AML-193 (cell line): ENCODE measurements around the gene ARFIP1.
"Not testable (repeated sequence)": the region's sequence is repeated elsewhere in the genome, so short reads cannot be mapped to it uniquely, and the experiment has no call there.

Experiments used
- DNase-seq, 2 experiments: peaks; one replicate each; lab custom pipeline; 2025; lab: John Stamatoyannopoulos, UW

ARFIP1 gene

DNA sequence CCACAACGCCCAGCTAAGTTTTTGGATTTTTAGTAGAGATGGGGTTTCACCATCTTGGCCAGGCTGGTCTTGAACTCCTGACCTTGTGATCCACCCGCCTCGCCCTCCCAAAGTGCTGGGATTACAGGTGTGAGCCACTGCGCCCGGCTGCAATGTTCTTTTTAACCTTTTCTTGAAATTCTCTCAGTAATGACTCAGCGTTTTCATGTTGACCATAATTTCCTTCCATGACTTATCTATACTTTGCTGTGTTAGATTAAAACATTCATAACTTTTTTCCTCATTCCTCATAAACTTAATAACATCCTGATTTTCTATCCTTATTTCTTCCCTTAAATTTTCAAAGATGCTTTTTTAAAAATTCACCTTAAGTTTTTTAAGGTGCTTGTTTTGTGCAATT lies 118.4 kb downstream of the ARFIP1 start:
- not testable (repeated sequence) for DNase-seq

DNA sequence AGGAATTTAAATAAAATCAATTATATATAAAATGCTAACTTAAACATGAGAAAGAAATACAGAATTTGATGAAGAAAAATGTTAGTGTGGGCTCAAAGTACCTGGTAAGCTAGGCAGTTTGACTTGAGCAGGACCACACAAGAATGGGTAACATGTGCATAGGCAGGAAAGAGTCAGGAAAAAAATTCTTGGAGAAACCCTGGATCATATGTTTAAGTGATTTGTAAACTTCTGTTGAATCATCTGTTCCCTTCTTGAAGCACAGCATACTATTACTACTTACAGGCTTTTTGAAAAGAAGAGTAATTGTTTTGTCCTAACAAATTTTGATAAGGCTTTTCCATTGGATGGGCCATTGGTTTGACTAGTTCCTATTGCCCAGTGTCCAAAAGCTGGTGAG lies 118.9 kb downstream of the ARFIP1 start:
- no peak for DNase-seq

DNA sequence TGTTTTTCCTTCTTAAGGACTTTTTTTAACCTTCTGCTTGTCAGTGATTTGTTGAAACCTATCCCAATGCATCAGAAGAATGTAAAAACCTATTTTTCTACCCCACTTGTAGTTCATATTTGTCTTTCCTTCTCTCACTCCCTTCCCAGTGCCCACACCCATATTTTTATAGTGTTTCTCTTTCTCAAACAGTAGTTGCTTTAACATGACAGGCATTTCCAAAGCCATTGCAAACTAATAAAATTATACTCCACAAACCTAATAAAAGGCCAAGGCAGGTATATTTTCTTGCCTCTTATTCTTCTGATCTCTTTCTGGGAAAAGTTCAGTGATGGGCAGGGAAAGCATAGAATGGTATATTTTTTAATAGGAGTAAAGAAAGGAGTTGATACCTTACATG lies 120.6 kb downstream of the ARFIP1 start:
- no peak for DNase-seq

GRCh38 chr4:152901205-152901604 lies 121.5 kb downstream of the ARFIP1 start:
- DNase-seq = no peak

- DNase-seq = no peak
Measured at GRCh38 chr4:152903658-152904057, 123.9 kb downstream of the ARFIP1 start.

GRCh38 chr4:152909901-152910300 lies 130.1 kb downstream of the ARFIP1 start:
- DNase-seq = no peak

- no peak for DNase-seq
Measured at GRCh38 chr4:152910521-152910920, 130.8 kb downstream of the ARFIP1 start.

- DNase-seq = no peak
Measured at GRCh38 chr4:152917543-152918395, 138.0 kb downstream of the ARFIP1 start.

- DNase-seq = no peak
Measured at GRCh38 chr4:152919826-152920225, 140.1 kb downstream of the ARFIP1 start.

- no peak for DNase-seq
Measured at GRCh38 chr4:152920768-152921167, 141.0 kb downstream of the ARFIP1 start.

GRCh38 chr4:152921284-152921683 lies 141.5 kb downstream of the ARFIP1 start:
- no peak for DNase-seq

GRCh38 chr4:152925851-152926250 lies 146.1 kb downstream of the ARFIP1 start:
- DNase-seq = no peak

- DNase-seq = no peak
Measured at GRCh38 chr4:152926959-152927358, 147.2 kb downstream of the ARFIP1 start.

DNA sequence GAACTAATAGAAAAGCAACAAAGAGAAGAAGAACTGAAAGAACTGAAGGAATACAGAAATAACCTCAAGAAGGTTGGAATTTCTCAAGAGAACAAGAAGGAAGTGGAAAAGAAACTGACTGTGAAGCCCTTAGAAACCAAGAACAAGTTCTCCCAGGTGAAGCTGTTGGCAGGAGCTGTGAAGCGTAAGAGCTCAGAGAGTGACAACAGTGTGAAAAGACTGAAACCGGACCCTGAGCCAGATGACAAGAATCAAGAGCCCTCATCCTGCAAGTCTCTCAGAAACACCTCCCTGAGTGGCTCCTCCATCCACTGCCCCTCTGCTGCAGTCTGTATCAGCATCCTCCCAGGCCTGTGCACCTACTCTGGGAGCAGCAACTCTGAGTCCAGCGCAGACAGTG lies 148.0 kb downstream of the ARFIP1 start:
- DNase-seq = no peak

DNA sequence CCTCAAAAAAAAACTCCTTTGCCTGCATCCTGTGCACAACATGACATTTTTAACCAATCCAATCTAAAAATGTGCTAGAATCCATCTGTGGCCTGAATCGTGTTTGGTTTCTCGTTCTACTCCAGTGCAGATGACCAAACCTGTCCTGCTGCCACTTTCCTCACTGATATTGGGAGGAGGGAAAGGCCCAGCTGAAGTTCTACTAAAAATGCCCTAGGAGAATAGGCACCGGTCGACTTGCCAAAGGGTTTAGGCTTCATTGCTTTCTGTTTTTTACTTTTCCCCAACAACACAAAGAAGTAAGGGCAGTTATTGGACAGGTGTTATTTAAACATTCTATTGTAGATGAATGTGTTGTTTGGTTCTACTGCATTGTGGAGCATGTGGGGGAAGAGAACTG lies 148.5 kb downstream of the ARFIP1 start:
- DNase-seq = no peak

GRCh38 chr4:152929888-152930287 lies 150.1 kb downstream of the ARFIP1 start:
- DNase-seq = no peak

- DNase-seq = no peak
Measured at GRCh38 chr4:152935143-152935542, 155.4 kb downstream of the ARFIP1 start.

GRCh38 chr4:152935631-152936445 lies 156.1 kb downstream of the ARFIP1 start, which contains the start of gene FHDC1:
Gene FHDC1 (plus strand): TSS chr4:152936323. CDS start chr4:152943058, 6,735 bp downstream.
- no peak for DNase-seq

DNA sequence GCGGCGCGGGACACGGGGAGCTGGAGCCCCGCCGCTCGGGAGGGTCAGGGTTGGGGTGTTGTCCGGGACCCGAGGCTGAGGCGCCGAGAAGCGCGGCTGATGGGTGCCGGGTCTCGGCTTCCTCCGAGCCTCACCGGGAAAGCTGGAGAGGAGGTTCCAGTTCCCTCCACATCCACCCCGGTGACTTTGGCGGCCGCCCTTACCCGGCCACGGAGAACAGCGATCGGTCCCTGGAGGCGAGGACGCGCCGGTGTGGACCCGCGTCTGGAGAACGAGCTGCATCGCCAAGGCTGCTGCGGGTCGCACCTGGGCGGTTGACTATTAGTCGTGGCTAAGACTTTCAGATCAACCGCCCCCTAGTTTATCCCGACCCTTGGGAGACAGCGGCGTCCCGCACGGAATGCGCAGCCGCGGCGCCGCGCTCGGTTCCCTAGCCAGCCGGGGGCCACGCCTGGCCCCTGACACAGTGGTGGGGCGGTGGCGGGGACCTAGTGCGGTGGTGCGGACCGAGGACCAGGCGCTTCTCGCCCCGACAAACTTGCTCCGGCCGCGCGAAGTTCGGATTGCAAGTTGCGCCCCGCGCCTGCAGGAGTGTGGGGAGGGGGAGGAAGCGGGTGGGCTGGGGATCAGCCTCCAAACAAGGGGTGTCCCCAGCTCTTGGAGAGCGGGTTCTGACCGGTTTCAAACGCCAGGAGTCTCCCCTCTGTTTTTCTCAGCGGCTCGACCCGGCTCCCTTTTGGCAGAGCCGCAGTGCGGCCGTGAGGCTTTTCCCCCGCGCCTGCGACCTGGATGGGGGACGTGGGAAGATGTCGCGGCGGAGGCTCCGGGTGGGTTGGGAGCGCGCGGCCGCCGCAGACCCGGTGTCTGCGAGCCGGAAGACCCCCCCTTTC lies 156.9 kb downstream of the ARFIP1 start:
- DNase-seq = no peak

DNA sequence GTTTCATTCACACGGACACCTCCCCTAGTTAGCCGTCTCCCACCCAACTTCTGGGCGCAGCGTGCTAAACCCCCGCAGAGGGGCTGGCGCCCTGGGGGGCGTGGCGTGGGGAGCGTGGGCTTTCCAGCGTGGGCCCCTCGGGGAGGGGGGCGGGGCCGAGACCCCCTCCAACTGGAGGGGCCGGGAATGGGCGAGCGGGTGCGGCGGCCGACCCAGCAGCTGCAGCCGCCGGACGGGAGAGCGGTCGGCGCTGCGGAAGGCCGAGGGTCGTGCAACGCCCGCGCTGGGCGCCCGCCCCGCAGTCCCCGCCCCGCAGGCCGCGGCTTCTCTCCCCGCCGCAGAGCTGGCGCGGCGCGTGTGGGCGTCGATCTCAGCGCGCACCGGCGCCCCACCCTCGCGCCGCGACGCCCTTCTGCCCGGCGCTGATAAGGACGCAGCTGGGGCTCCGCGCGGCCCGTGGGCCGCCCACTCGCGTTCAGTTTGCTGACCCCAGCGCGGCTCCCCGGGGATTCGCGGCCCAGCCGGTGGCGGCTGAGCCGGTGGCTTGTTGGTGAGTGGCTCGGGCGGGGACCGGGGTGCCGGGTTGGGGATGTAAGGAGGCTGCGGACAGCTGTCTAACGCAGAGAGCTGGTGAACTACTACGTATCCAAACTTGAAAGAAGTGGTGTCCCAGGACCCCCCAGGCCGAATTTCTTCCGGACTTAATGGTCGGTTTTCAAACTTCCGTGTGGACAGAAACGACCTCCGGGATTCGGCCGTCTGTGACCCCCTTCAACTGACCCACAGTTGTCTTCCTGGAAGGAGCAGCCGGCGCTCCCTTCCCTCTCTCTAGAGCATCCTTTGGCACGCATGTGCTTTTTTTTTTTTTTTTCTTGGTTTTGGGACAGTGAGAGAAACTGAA lies 157.8 kb downstream of the ARFIP1 start:
- no peak for DNase-seq
